Lower leg skin (tissue), 4 donors: ENCODE measurements around the gene ADAD2. TPM values are rescaled to one million over a fixed set of nuclear protein-coding genes. Genes with fewer than 3 reads are reported as not detected.

Experiments used
- DNase-seq, 2 donors: peaks; one replicate each; pipeline ENCODE4 v3.0.0-alpha.2; 2019; ENCODE audit warnings: low spot score in 2 of 2
- H3K4me3 ChIP-seq: fragments of 200-600 bp; sonication (generic); 2 replicates; pipeline ENCODE4 v1.5.1; 2017; ENCODE audit warnings: mild to moderate bottlenecking, low read depth; ENCODE audit not compliant: poor library complexity, severe bottlenecking
- CTCF ChIP-seq, 3 donors: fragments of 450-650 bp; IDR thresholded peaks; one replicate each; pipeline ENCODE4 v1.5.1; 2016; ENCODE audit warnings: antibody characterized with exemption in 3 of 3, mild to moderate bottlenecking in 3 of 3, moderate library complexity in 2 of 3
- POLR2A ChIP-seq, 2 donors: fragments of 450-650 bp; IDR thresholded peaks; one replicate each; pipeline ENCODE4 v1.6.1; 2016 to 2017; ENCODE audit warnings: antibody characterized with exemption in 2 of 2, mild to moderate bottlenecking in 1 of 2, moderate library complexity in 1 of 2
- WGBS, 2 donors: methylation state at CpG; one replicate each; pipeline ENCODE4 v1.1.5; 2018; 5-methylcytosine and 5-hydroxymethylcytosine counted together
- intact Hi-C: fragments of 100-400 bp; cut with DNase I; formaldehyde crosslinking; loops from one replicate; pipeline ENCODE4 v1.15.0; 2023; ENCODE audit warnings: low total_unique reads
- total RNA-seq, 4 donors: library from RNA; depleted of rRNA; stranded (reverse); fragments of >200 nt; gene quantifications; one replicate each; pipeline ENCODE4 v1.1.0, GENCODE V29; 2016

Gene ADAD2
- total RNA-seq, 4 donors from 2014 or later, result 0.96 to 1.2 TPM; not detected in 2

GRCh38 chr16:84225571-84225970, 34.6 kb downstream of the ADAD2 start:
- no peak for DNase-seq
- intact Hi-C loops, result no loop called here
- TF ChIP-seq POLR2A (IDR thresholded peaks at IDR 0.05) (no peak), CTCF (IDR thresholded peaks at IDR 0.05) (no peak)
- WGBS, 2 donors, result 79 to 91% methylated on average over 7 of the region's 7 CpGs
- H3K4me3 ChIP-seq, result no peak overlapping the region

GRCh38 chr16:84226026-84226425, 35.1 kb downstream of the ADAD2 start:
- H3K4me3 ChIP-seq, result no peak overlapping the region
- TF ChIP-seq CTCF (IDR thresholded peaks at IDR 0.05) (no peak), POLR2A (IDR thresholded peaks at IDR 0.05) (no peak)
- whole genome bisulfite sequencing, 2 donors, result 67 to 76% methylated on average over 8 of the region's 8 CpGs
- intact Hi-C loops, result no loop called here
- DNase-seq, result no peak

- DNase-seq, result no peak
- no peak overlapping the region for H3K4me3 ChIP-seq
- 80 to 86% methylated on average over 6 of the region's 6 CpGs for WGBS, 2 donors
- intact Hi-C loops, result no loop called here
- TF ChIP-seq POLR2A (IDR thresholded peaks at IDR 0.05), result no peak
- TF ChIP-seq CTCF (IDR thresholded peaks at IDR 0.05), result no peak
Observed at GRCh38 chr16:84227548-84227947, 36.6 kb downstream of the ADAD2 start.

- intact Hi-C loops, result no loop called here
- DNase-seq, result peak; percentile 49 to 89
- H3K4me3 ChIP-seq, result no peak overlapping the region
- TF ChIP-seq CTCF (IDR thresholded peaks at IDR 0.05) (no peak), POLR2A (IDR thresholded peaks at IDR 0.05) (no peak)
- 35 to 40% methylated on average over 18 of the region's 18 CpGs for WGBS, 2 donors
Observed at GRCh38 chr16:84228256-84228838, 37.4 kb downstream of the ADAD2 start.

GRCh38 chr16:84229471-84229870, 38.5 kb downstream of the ADAD2 start:
- TF ChIP-seq POLR2A (IDR thresholded peaks at IDR 0.05), result no peak
- no peak for TF ChIP-seq CTCF (IDR thresholded peaks at IDR 0.05)
- 85 to 90% methylated on average over 11 of the region's 11 CpGs for WGBS, 2 donors

GRCh38 chr16:84232060-84232459, 41.1 kb downstream of the ADAD2 start:
- 89 to 91% methylated on average over 5 of the region's 5 CpGs for WGBS, 2 donors
- no peak overlapping the region for H3K4me3 ChIP-seq
- no peak for TF ChIP-seq POLR2A (IDR thresholded peaks at IDR 0.05)
- TF ChIP-seq CTCF (IDR thresholded peaks at IDR 0.05), result no peak
- no peak for DNase-seq
- intact Hi-C loops, result no loop called here

More at GRCh38 chr16:84229471-84229870, 38.5 kb downstream of the ADAD2 start:
- H3K4me3 ChIP-seq, result no peak overlapping the region
- intact Hi-C loops, result no loop called here
- no peak for DNase-seq
